GM18502 (cell line): ENCODE data around the gene SLCO4A1.

Source experiments
- ATAC-seq: cut with Tn5 transposase; IDR thresholded peaks from one replicate; pipeline ENCODE4 v1.9.1; 2021; ENCODE audit warnings: mild to moderate bottlenecking; ENCODE audit not compliant: unreplicated experiment, poor library complexity

The SLCO4A1 gene

GRCh38 chr20:62661647-62662046, 19.3 kb downstream of the SLCO4A1 start:
- no peak for ATAC-seq

GRCh38 chr20:62662422-62662821, 20.1 kb downstream of the SLCO4A1 start:
- ATAC-seq = no peak

GRCh38 chr20:62663145-62664018, 21.1 kb downstream of the SLCO4A1 start:
- no peak for ATAC-seq

GRCh38 chr20:62664019-62664971, 22.0 kb downstream of the SLCO4A1 start:
- no peak for ATAC-seq

GRCh38 chr20:62665153-62665754, 23.0 kb downstream of the SLCO4A1 start:
- ATAC-seq = no peak

- no peak for ATAC-seq
Measured at GRCh38 chr20:62665826-62666735, 23.8 kb downstream of the SLCO4A1 start.

- no peak for ATAC-seq
Measured at GRCh38 chr20:62666736-62667529, 24.6 kb downstream of the SLCO4A1 start.

GRCh38 chr20:62667530-62668440, 25.5 kb downstream of the SLCO4A1 start:
- no peak for ATAC-seq

- no peak for ATAC-seq
Measured at GRCh38 chr20:62668441-62669027, 26.2 kb downstream of the SLCO4A1 start.

- no peak for ATAC-seq
Measured at GRCh38 chr20:62669249-62669648, 26.9 kb downstream of the SLCO4A1 start.

GRCh38 chr20:62670156-62670555, 27.9 kb downstream of the SLCO4A1 start:
- ATAC-seq = no peak

GRCh38 chr20:62670998-62671397, 28.7 kb downstream of the SLCO4A1 start:
- ATAC-seq = no peak

- ATAC-seq = no peak
Measured at GRCh38 chr20:62671765-62672164, 29.5 kb downstream of the SLCO4A1 start.

- no peak for ATAC-seq
Measured at GRCh38 chr20:62674370-62674769, 32.1 kb downstream of the SLCO4A1 start.

- ATAC-seq = no peak
Measured at GRCh38 chr20:62675156-62675876, 33.0 kb downstream of the SLCO4A1 start.

GRCh38 chr20:62675877-62676260, 33.6 kb downstream of the SLCO4A1 start:
- no peak for ATAC-seq

- ATAC-seq = no peak
Measured at GRCh38 chr20:62676976-62677375, 34.7 kb downstream of the SLCO4A1 start.
